A549 (cell line): ENCODE results near the gene KCNJ9. TPM values are rescaled to one million over a fixed set of nuclear protein-coding genes. Genes with fewer than 3 reads are reported as not detected.

Experiments
- ATAC-seq, 2 experiments: fragments of 200-7000 bp in 1 of 2; fragments of >200 bp in 1 of 2; cut with Nextera tagmentation in 1 of 2; cut with Tn5 transposase in 1 of 2; 3 replicates each; pipeline versions ENCODE4 v1.8.0 to v1.9.1; 2018 to 2020; ENCODE audit warnings: mild to moderate bottlenecking in 1 of 2, moderate library complexity in 1 of 2
- CTCF ChIA-PET: fragments of 300-600 bp; sonication (Branson Sonifier 250); formaldehyde crosslinking; extraction: SDS; loops from one replicate; lab custom pipeline; 2021; ENCODE audit warnings: antibody characterized with exemption, inconsistent platforms; lab: Yijun Ruan, JAX
- POLR2A ChIA-PET: fragments of 350-600 bp; formaldehyde crosslinking; extraction: SDS; loops from one replicate; lab custom pipeline; 2021; ENCODE audit warnings: antibody characterized with exemption, inconsistent platforms; lab: Yijun Ruan, JAX
- DNase-seq, 2 experiments: peaks; one replicate each; pipeline versions ENCODE4 v3.0.0 to v3.0.0-alpha.2; 2011 to 2016; ENCODE audit warnings: low read depth in 1 of 2, low spot score in 1 of 2
- FAIRE-seq: peaks from 2 replicates; lab custom pipeline; 2011; peaks lifted over from hg19 to GRCh38; lab: Jason Lieb, UNC
- H3K27ac ChIP-seq, 2 experiments: fragments of >200 bp; sonication (Bioruptor Twin); formaldehyde crosslinking; 3 replicates each; pipeline ENCODE4 v1.5.1; 2016 to 2017
- H3K4me1 ChIP-seq: fragments of >200 bp; sonication (Bioruptor Twin); formaldehyde crosslinking; 3 replicates; pipeline ENCODE4 v1.6.1; 2016
- H3K4me2 ChIP-seq: fragments of >200 bp; sonication (Bioruptor Twin); formaldehyde crosslinking; 3 replicates; pipeline ENCODE4 v1.6.1; 2016
- H3K4me3 ChIP-seq: fragments of >200 bp; sonication (Bioruptor Twin); formaldehyde crosslinking; 3 replicates; pipeline ENCODE4 v1.5.1; 2016
- H3K9me3 ChIP-seq: fragments of >200 bp; sonication (Bioruptor Twin); formaldehyde crosslinking; 3 replicates; pipeline ENCODE4 v1.6.1; 2016
- CBX8 ChIP-seq: fragments of 200-600 bp; sonication (generic); IDR thresholded peaks from 2 replicates; pipeline ENCODE4 v1.6.1; 2016
- EP300 ChIP-seq, 2 experiments: fragments of >200 bp; sonication (Bioruptor Twin); formaldehyde crosslinking; IDR thresholded peaks; 2 replicates in 1 of 2; 3 replicates in 1 of 2; pipeline ENCODE4 v1.6.1; 2016 to 2017
- ESRRA ChIP-seq: fragments of 150-350 bp; IDR thresholded peaks from 2 replicates; pipeline ENCODE4 v1.6.1; 2014; ENCODE audit warnings: mild to moderate bottlenecking, low read length, borderline replicate concordance
- KDM1A ChIP-seq: fragments of 200-600 bp; sonication (generic); IDR thresholded peaks from 2 replicates; pipeline ENCODE4 v1.6.1; 2016; ENCODE audit warnings: low read depth, mild to moderate bottlenecking
- MAZ ChIP-seq: fragments of 150-350 bp; IDR thresholded peaks from 2 replicates; pipeline ENCODE4 v1.6.1; 2014; ENCODE audit warnings: antibody characterized with exemption, low read depth, low read length, borderline replicate concordance
- NFE2L2 ChIP-seq: fragments of 150-350 bp; conservative IDR thresholded peaks from 2 replicates; pipeline ENCODE4 v1.6.1; 2014; ENCODE audit warnings: low read length
- PHF8 ChIP-seq: fragments of 200-600 bp; sonication (generic); IDR thresholded peaks from 2 replicates; pipeline ENCODE4 v1.6.1; 2016; ENCODE audit warnings: low read depth, mild to moderate bottlenecking, antibody characterized with exemption, moderate library complexity, borderline replicate concordance
- RAD21 ChIP-seq, 2 experiments: fragments of >200 bp in 1 of 2; sonication (Bioruptor Twin) in 1 of 2; formaldehyde crosslinking in 1 of 2; IDR thresholded peaks in 1 of 2; conservative IDR thresholded peaks in 1 of 2; 2 replicates in 1 of 2; 3 replicates in 1 of 2; pipeline ENCODE4 v1.6.1; 2012 to 2018; ENCODE audit warnings: inconsistent platforms in 1 of 2
- RFX5 ChIP-seq: fragments of 450-650 bp; IDR thresholded peaks from 2 replicates; pipeline ENCODE4 v1.7.1; 2014; ENCODE audit warnings: antibody characterized with exemption, mild to moderate bottlenecking, moderate library complexity
- SMC3 ChIP-seq: fragments of >200 bp; sonication (Bioruptor Twin); formaldehyde crosslinking; IDR thresholded peaks from 3 replicates; pipeline ENCODE4 v1.6.1; 2018; ENCODE audit warnings: inconsistent platforms
- SREBF2 ChIP-seq: fragments of 450-650 bp; IDR thresholded peaks from 2 replicates; pipeline ENCODE4 v1.6.1; 2014; ENCODE audit warnings: mild to moderate bottlenecking, moderate library complexity
- TP53 ChIP-seq: fragments of 250-450 bp; sonication (Bioruptor Pico); IDR thresholded peaks from 2 replicates; pipeline ENCODE4 v1.5.0; 2021; ENCODE audit warnings: mild to moderate bottlenecking, moderate library complexity
- ZFP36 ChIP-seq: fragments of 450-650 bp; IDR thresholded peaks from 2 replicates; pipeline ENCODE4 v1.6.1; 2014; ENCODE audit warnings: borderline replicate concordance; ENCODE audit not compliant: partially characterized antibody
- ZSCAN20 ChIP-seq: fragments of 250-450 bp; sonication (Bioruptor Pico); IDR thresholded peaks from 2 replicates; pipeline ENCODE4 v1.8.0; 2022; ENCODE audit warnings: mild to moderate bottlenecking, moderate library complexity
- WGBS: methylation state at CpG from one replicate; pipeline ENCODE4 v1.1.6; 2017; ENCODE audit errors: missing lambda C conversion rate; 5-methylcytosine and 5-hydroxymethylcytosine counted together
- polyA plus RNA-seq, 4 experiments: library from polyadenylated mRNA; depleted of rRNA in 3 of 4; stranded (reverse); fragments of >200 nt; fragmentation: RNase III in 1 of 4; extraction: RNeasy Plus Mini Kit Qiagen cat#74134 plus additional on column Dnase treatment in 1 of 4; gene quantifications; 2 replicates in 3 of 4; 3 replicates in 1 of 4; pipeline ENCODE4 v1.2.3, GENCODE V29; 2011 to 2017
- TF ChIP-seq, protein P1 (sequence below): fragments of 150-350 bp; IDR thresholded peaks from 2 replicates; pipeline ENCODE4 v1.6.1; 2014; ENCODE audit warnings: low read depth, mild to moderate bottlenecking, low read length
- TF ChIP-seq, protein P2 (sequence below): fragments of >200 bp; sonication (Bioruptor Twin); formaldehyde crosslinking; IDR thresholded peaks from 3 replicates; pipeline ENCODE4 v1.6.1; 2016
- TF ChIP-seq, protein P3 (sequence below): IDR thresholded peaks from 2 replicates; pipeline ENCODE4 v1.6.1; 2012
- TF ChIP-seq, protein P4 (sequence below): IDR thresholded peaks from 2 replicates; pipeline ENCODE4 v1.6.1; 2012; ENCODE audit warnings: low read depth, borderline replicate concordance
- TF ChIP-seq, protein P5 (sequence below): fragments of 250-450 bp; sonication (Bioruptor Pico); IDR thresholded peaks from 2 replicates; pipeline ENCODE4 v1.5.0; 2021; ENCODE audit warnings: mild to moderate bottlenecking, moderate library complexity, borderline replicate concordance
- TF ChIP-seq, protein P6 (sequence below): fragments of >200 bp; sonication (Bioruptor Twin); formaldehyde crosslinking; IDR thresholded peaks from 2 replicates; pipeline ENCODE4 v1.6.1; 2016

The KCNJ9 gene
- polyA plus RNA-seq, 2 of the 4 experiments (the other 2 are of a cell fraction): not detected

DNA sequence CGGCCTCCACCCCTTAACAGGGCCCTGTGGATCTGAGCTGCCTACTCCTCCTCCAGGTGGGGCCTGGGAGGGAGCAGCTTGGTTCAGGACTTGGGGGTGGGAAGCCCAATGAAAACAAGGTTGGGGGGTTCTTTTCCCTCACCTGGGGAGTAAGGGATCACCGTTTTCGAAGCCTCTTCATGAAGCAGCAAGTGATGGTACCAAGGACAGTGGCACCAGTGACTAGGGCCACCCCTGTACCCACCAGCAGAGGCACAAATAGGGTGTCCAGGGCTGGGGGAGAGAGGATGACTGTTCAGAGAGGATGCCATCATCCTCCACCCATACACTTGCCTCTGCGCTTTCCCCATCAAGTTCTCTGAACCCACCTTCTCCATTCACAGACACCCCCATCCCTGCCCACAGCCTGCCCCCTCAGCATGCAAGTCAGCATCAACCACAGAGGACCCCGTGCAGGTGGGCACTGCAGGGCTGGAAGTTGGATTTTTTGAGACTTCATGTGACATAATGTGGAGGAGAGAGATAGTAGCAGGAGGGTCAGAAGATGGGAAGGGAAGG is 10.4 kb downstream of the KCNJ9 start:
- FAIRE-seq (no peak), ATAC-seq (no peak), DNase-seq (no peak)
- Histone ChIP-seq H3K4me3 (no peak overlapping the region), H3K4me1 (no peaks in the 10 kb centered on the region), H3K9me3 (no peaks in the 10 kb centered on the region), H3K4me2 (no peak overlapping the region), H3K27ac (no peak overlapping the region)
- 64% methylated on average over 5 of the region's 5 CpGs for WGBS
- no peak for TF ChIP-seq ZFP36
- TF ChIP-seq, protein P1, sequence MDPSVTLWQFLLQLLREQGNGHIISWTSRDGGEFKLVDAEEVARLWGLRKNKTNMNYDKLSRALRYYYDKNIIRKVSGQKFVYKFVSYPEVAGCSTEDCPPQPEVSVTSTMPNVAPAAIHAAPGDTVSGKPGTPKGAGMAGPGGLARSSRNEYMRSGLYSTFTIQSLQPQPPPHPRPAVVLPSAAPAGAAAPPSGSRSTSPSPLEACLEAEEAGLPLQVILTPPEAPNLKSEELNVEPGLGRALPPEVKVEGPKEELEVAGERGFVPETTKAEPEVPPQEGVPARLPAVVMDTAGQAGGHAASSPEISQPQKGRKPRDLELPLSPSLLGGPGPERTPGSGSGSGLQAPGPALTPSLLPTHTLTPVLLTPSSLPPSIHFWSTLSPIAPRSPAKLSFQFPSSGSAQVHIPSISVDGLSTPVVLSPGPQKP: no peak
- TF ChIP-seq, protein P2, sequence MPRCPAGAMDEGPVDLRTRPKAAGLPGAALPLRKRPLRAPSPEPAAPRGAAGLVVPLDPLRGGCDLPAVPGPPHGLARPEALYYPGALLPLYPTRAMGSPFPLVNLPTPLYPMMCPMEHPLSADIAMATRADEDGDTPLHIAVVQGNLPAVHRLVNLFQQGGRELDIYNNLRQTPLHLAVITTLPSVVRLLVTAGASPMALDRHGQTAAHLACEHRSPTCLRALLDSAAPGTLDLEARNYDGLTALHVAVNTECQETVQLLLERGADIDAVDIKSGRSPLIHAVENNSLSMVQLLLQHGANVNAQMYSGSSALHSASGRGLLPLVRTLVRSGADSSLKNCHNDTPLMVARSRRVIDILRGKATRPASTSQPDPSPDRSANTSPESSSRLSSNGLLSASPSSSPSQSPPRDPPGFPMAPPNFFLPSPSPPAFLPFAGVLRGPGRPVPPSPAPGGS: no peak
- CTCF ChIA-PET: interaction anchor here (0.9 to 16.8 kb wide), 5 partner anchors 9 to 102 kb away, joined by 3 to 409 read pairs (median 4); partner anchors contain the start of gene KCNJ10
- POLR2A ChIA-PET: no interaction called here

DNA sequence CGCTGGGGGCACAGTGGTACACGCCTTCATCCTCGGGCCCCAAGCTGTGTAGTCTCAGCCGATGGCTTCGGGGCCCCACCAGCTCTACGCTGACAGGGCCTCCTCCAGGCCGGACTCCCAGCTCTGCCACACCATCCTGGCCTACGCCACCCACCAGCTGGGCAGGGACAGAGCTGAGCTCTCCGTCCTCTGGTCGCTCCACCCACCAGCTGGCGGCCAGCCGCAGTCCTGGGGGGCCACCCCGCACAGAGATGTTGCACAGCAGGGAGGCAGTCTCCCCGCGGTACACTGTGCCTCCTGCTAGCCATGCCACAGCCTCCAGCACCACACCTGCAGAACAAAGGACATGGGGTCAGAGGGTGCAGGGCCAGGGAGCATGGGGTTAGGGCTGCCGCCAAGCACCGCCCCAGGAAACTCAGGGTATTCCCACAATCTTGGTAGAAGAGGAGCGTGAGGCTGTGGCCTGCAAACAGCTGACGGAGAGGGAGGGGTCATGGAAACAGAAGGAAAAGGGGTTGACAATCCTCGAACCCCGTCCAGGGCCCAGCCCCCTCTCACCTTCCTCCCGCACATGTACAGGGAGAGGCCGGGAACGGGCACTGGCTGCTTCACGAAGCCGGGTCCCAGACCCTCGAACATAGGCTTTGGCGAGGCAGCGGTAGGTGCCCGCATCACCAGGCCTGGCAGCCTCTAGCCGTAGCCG is 11.2 kb downstream of the KCNJ9 start:
- H3K9me3 ChIP-seq: no peaks in the 10 kb centered on the region
- ChIA-PET CTCF (interaction anchor here (0.7 to 4.7 kb wide), 4 partner anchors 9 to 99 kb away, joined by 4 to 20 read pairs (median 6); no protein-coding TSS in a partner anchor), POLR2A (no interaction called here)
- H3K27ac ChIP-seq: no peak overlapping the region
- no peak overlapping the region for H3K4me3 ChIP-seq
- TF ChIP-seq PHF8 (no peak), NFE2L2 (no peak), SREBF2 (no peak), ESRRA (no peak), TP53 (CRISPR knock-in tag) (no peak), MAZ (no peak), RAD21 (conservative IDR thresholded peaks at IDR 0.05 in 1 of 2, IDR thresholded peaks at IDR 0.05 in 1 of 2) (no peak), RFX5 (no peak), EP300 (IDR thresholded peaks at IDR 0.05) (no peak), CBX8 (no peak), KDM1A (no peak), SMC3 (no peak), ZSCAN20 (no peak)
- TF ChIP-seq, protein P3, sequence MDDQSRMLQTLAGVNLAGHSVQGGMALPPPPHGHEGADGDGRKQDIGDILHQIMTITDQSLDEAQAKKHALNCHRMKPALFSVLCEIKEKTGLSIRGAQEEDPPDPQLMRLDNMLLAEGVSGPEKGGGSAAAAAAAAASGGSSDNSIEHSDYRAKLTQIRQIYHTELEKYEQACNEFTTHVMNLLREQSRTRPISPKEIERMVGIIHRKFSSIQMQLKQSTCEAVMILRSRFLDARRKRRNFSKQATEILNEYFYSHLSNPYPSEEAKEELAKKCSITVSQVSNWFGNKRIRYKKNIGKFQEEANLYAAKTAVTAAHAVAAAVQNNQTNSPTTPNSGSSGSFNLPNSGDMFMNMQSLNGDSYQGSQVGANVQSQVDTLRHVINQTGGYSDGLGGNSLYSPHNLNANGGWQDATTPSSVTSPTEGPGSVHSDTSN: no peak
- TF ChIP-seq, protein P4, sequence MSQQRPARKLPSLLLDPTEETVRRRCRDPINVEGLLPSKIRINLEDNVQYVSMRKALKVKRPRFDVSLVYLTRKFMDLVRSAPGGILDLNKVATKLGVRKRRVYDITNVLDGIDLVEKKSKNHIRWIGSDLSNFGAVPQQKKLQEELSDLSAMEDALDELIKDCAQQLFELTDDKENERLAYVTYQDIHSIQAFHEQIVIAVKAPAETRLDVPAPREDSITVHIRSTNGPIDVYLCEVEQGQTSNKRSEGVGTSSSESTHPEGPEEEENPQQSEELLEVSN: no peak
- TF ChIP-seq, protein P1: no peak
- TF ChIP-seq, protein P5, sequence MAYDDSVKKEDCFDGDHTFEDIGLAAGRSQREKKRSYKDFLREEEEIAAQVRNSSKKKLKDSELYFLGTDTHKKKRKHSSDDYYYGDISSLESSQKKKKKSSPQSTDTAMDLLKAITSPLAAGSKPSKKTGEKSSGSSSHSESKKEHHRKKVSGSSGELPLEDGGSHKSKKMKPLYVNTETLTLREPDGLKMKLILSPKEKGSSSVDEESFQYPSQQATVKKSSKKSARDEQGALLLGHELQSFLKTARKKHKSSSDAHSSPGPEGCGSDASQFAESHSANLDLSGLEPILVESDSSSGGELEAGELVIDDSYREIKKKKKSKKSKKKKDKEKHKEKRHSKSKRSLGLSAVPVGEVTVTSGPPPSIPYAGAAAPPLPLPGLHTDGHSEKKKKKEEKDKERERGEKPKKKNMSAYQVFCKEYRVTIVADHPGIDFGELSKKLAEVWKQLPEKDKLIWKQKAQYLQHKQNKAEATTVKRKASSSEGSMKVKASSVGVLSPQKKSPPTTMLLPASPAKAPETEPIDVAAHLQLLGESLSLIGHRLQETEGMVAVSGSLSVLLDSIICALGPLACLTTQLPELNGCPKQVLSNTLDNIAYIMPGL (CRISPR knock-in tag): no peak
- TF ChIP-seq, protein P6, sequence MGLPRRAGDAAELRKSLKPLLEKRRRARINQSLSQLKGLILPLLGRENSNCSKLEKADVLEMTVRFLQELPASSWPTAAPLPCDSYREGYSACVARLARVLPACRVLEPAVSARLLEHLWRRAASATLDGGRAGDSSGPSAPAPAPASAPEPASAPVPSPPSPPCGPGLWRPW: no peak
- DNase-seq (no peak), FAIRE-seq (no peak), ATAC-seq (no peak)
- no peak overlapping the region for H3K4me2 ChIP-seq
- 82% methylated on average over 26 of the region's 32 CpGs for WGBS
- peaks cover 7% of the 10 kb centered on the region; the same call in 2 of the 3 replicates for H3K4me1 ChIP-seq
